Measurements from ENCODE around the gene NCS1. TPM values are rescaled to one million over a fixed set of nuclear protein-coding genes. Genes with fewer than 3 reads are reported as not detected.

Gene NCS1
- polyA plus RNA-seq, 3 donors = not detected

GRCh38 chr9:130193531-130194377 lies 21.6 kb downstream of the NCS1 start:
- no peaks in the 10 kb centered on the region for H4K20me1 ChIP-seq (ENCODE audit: insufficient read depth, low read length)
- no peak overlapping the region for H3K4me2 ChIP-seq (replicated peaks; ENCODE audit: extremely low read depth, low read length, poor library complexity, severe bottlenecking)
- H3K9ac ChIP-seq (ENCODE audit: insufficient read depth, low read length, poor library complexity, severe bottlenecking) = no peak overlapping the region
- no peak overlapping the region for H3K27ac Mint-ChIP-seq
- H3K27me3 Mint-ChIP-seq (ENCODE audit: low read depth in 3 of 3) = peaks cover 0 to 6% (median 6%) of the 10 kb centered on the region in 3 donors
- H3K36me3 ChIP-seq (replicated peaks in 1 of 2; ENCODE audit: control insufficient read depth in 1 of 2, insufficient read depth in 2 of 2, low read length in 2 of 2) = no peaks in the 10 kb centered on the region
- H3K9me3 ChIP-seq (replicated peaks in 1 of 2; ENCODE audit: control insufficient read depth in 1 of 2, insufficient read depth in 1 of 2, low read length in 2 of 2) = no peaks in the 10 kb centered on the region
- H3K79me2 ChIP-seq (ENCODE audit: insufficient read depth, low read length) = no peaks in the 10 kb centered on the region
- H2AFZ ChIP-seq (ENCODE audit: insufficient read depth, low read depth, low read length, poor library complexity, severe bottlenecking) = no peak overlapping the region
- no peak overlapping the region for H3K4me3 Mint-ChIP-seq
- no peaks in the 10 kb centered on the region for H3K9me3 Mint-ChIP-seq
- no peaks in the 10 kb centered on the region for H3K36me3 Mint-ChIP-seq
- H3K4me3 ChIP-seq (replicated peaks in 1 of 3; ENCODE audit: low read depth in 2 of 3, low read length in 3 of 3) = no peak overlapping the region
- H3K27ac ChIP-seq (ENCODE audit: low read depth in 1 of 2, low read length in 2 of 2) = no peak overlapping the region
- H3K4me1 Mint-ChIP-seq = no peaks in the 10 kb centered on the region
- no peak for TF ChIP-seq CTCF (IDR thresholded peaks at IDR 0.05)
- no peaks in the 10 kb centered on the region for H3K4me1 ChIP-seq (ENCODE audit: control insufficient read depth in 1 of 2, insufficient read depth in 2 of 2, low read length in 2 of 2)
- DNase-seq = no peak
- WGBS (ENCODE audit: insufficient coverage) = 87% methylated on average over 21 of the region's 27 CpGs
- intact Hi-C loops (cut with micrococcal nuclease) = no loop called here
- no peaks in the 10 kb centered on the region for H3K27me3 ChIP-seq (ENCODE audit: control insufficient read depth in 2 of 2, insufficient read depth in 2 of 2, low read length in 2 of 2)

GRCh38 chr9:130194378-130194932 lies 22.3 kb downstream of the NCS1 start:
- TF ChIP-seq CTCF (IDR thresholded peaks at IDR 0.05) = no peak
- Histone ChIP-seq H4K20me1 (ENCODE audit: insufficient read depth, low read length) (no peaks in the 10 kb centered on the region), H3K79me2 (ENCODE audit: insufficient read depth, low read length) (no peaks in the 10 kb centered on the region), H3K36me3 (replicated peaks in 1 of 2; ENCODE audit: control insufficient read depth in 1 of 2, insufficient read depth in 2 of 2, low read length in 2 of 2) (no peaks in the 10 kb centered on the region), H3K9ac (ENCODE audit: insufficient read depth, low read length, poor library complexity, severe bottlenecking) (no peak overlapping the region), H3K4me3 (replicated peaks in 1 of 3; ENCODE audit: low read depth in 2 of 3, low read length in 3 of 3) (no peak overlapping the region), H3K27me3 (ENCODE audit: control insufficient read depth in 2 of 2, insufficient read depth in 2 of 2, low read length in 2 of 2) (no peaks in the 10 kb centered on the region), H2AFZ (ENCODE audit: insufficient read depth, low read depth, low read length, poor library complexity, severe bottlenecking) (no peak overlapping the region), H3K4me2 (replicated peaks; ENCODE audit: extremely low read depth, low read length, poor library complexity, severe bottlenecking) (no peak overlapping the region), H3K9me3 (replicated peaks in 1 of 2; ENCODE audit: control insufficient read depth in 1 of 2, insufficient read depth in 1 of 2, low read length in 2 of 2) (no peaks in the 10 kb centered on the region), H3K4me1 (ENCODE audit: control insufficient read depth in 1 of 2, insufficient read depth in 2 of 2, low read length in 2 of 2) (no peaks in the 10 kb centered on the region), H3K27ac (ENCODE audit: low read depth in 1 of 2, low read length in 2 of 2) (no peak overlapping the region)
- H3K4me3 Mint-ChIP-seq = no peak overlapping the region
- no peaks in the 10 kb centered on the region for H3K36me3 Mint-ChIP-seq
- H3K27me3 Mint-ChIP-seq (ENCODE audit: low read depth in 3 of 3) = peaks cover 0 to 6% (median 6%) of the 10 kb centered on the region in 3 donors
- DNase-seq = no peak
- 67% methylated on average over 4 of the region's 8 CpGs for WGBS (ENCODE audit: insufficient coverage)
- H3K27ac Mint-ChIP-seq = no peak overlapping the region
- intact Hi-C loops (cut with micrococcal nuclease) = no loop called here
- no peaks in the 10 kb centered on the region for H3K9me3 Mint-ChIP-seq
- no peaks in the 10 kb centered on the region for H3K4me1 Mint-ChIP-seq
